Suppressor macrophage (primary cell): ENCODE data around the gene RFLNA.

Source experiments
- DNase-seq, 4 experiments: peaks; one replicate each; pipeline ENCODE4 v3.0.0-alpha.2; 2020 to 2022

Gene RFLNA

GRCh38 chr12:124361074-124361970, 66.4 kb downstream of the RFLNA start:
- DNase-seq, result no peak

DNA sequence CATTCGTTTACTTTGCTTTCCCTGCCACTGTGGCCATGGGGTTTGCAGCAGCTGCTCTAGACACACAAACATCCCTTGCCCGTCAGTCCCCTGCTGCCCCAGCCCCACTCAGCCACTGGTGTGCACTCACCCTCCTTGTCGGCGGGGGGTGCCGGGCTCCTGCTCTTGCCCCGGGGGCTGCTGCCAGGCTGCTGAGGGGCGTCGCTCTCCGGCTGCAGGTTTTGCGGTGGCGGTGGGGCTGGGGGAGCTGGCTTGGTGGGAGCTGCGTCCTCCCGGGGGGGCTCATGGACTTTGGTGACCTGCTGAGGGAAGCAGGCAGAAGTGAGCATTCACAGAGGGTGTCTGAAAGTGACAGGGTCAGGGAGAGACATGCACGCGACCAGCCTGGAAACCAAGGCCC, 67.1 kb downstream of the RFLNA start:
- no peak for DNase-seq

- no peak for DNase-seq
These were observed 68.6 kb downstream of the RFLNA start for GRCh38 chr12:124363353-124363965.

GRCh38 chr12:124364543-124364942, 69.7 kb downstream of the RFLNA start:
- no peak for DNase-seq
